ENCODE data around the gene AK2.

- TF ChIP-seq CTCF (IDR thresholded peaks at IDR 0.05; ENCODE audit: insufficient read depth, low read depth, low read length) (no peak), EZH2 (IDR thresholded peaks at IDR 0.05; ENCODE audit: insufficient read depth, low read length) (no peak)
These were observed 20.4 kb upstream of the AK2 start for GRCh38 chr1:33057095-33057494.

Data from astrocyte (in vitro differentiated cells and primary cell).